ENCODE data around the gene OR2W1. TPM values are rescaled to one million over a fixed set of nuclear protein-coding genes. Genes with fewer than 3 reads are reported as not detected.

Gene OR2W1
- total and polyA plus RNA-seq, 7 experiments from 2014 or later: not detected

Other genes with a start within 250 kb of the OR2W1 start
- gene TRIM27, start 121.2 kb downstream of the OR2W1 start, total RNA-seq: 10 to 100 TPM; 22.9 to 93.9 (median 67.5) TPM
- 10 to 100 TPM; 53.0 to 82.2 TPM for gene TRIM27, start 121.2 kb downstream of the OR2W1 start, polyA plus RNA-seq
- under 1 TPM; 0.22 to 0.73 (median 0.57) TPM for gene ZNF311, start 39.9 kb downstream of the OR2W1 start, total RNA-seq
- under 1 TPM; 0.08 to 0.47 TPM for gene ZNF311, start 39.9 kb downstream of the OR2W1 start, polyA plus RNA-seq
- not detected for gene OR2B3, start 42.1 kb upstream of the OR2W1 start, total RNA-seq
- gene OR2B3, start 42.1 kb upstream of the OR2W1 start, polyA plus RNA-seq: not detected
- not detected for gene OR2J1, start 54.3 kb upstream of the OR2W1 start, total RNA-seq
- not detected for gene OR2J1, start 54.3 kb upstream of the OR2W1 start, polyA plus RNA-seq
- not detected for gene OR2J3, start 62.9 kb upstream of the OR2W1 start, total RNA-seq
- not detected for gene OR2J3, start 62.9 kb upstream of the OR2W1 start, polyA plus RNA-seq
- gene OR2J2, start 125.7 kb upstream of the OR2W1 start, total RNA-seq: not detected
- not detected for gene OR2J2, start 125.7 kb upstream of the OR2W1 start, polyA plus RNA-seq

Measured in naive thymus-derived CD4-positive, alpha-beta T cell (primary cell).